ENCODE measurements around the gene TRABD2B.

Gene TRABD2B

DNA sequence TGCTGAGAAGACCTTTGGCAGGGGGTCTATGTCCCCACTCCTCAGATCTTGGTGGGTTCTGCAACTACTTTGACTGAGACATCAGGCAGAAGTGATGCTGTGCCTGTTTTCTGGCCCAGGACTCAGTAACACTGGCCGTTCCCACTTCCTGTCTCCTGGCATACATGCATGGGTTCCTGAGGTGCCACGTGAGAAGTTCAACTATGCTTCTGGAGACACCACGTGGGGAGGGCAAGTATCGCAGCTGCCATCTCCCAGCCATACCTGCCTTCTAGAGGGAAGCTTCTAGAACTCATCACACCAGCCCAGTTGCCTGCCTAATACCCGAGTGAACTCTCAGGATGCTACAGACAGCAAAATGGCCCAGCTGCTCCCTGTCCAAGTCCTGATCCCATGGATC is 65.8 kb downstream of the TRABD2B start:
- no peak for DNase-seq

DNA sequence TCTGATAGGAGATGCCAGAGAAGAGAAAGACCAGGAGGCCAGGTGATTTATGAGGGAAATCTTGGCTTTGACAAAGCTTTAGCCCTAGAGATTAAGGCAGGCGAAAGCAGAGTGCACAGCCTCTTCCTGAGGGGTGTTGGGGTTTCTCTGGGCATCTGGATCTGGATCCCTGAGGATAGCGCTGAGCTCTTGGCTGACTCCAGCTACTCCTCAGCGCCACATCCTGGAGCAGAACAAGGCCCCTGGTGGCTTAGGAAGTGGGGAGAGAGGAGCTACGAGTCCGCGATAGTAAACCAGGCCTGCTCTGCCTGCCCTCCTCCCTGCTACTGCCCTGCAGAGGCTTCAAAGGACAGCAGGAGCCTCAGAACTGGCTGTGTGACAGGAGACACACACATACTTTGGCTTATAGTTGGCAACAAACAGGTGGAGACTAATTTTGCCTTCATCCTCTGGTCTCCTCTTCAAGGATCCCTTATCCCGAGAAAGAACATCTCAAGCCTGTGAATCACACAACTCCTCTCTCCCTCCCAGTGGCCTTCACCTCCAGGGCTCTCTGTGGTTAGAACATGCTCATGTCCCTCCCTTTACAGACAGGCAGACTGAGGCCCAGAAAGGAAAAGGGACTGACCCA is 66.9 kb downstream of the TRABD2B start:
- DNase-seq: no peak

DNA sequence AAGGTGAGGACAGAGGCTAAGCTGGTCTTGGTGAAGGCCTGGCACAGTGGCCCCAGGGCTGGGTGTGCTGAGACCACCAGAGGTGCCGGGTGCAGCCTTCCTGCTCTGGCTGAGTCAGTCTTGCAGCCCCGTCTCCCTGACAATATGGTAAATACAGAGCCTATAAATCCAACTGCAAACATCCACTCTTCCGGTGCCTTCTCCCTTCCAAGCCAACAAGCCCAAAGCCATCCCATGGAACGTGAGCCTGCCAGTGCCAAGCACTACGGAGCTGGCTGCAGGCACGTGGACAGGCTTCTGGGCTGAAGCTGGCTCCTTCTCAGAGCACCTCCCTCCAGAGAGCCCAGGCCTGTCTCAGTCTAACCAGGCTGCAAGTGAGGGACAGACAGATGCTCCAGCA is 70.0 kb downstream of the TRABD2B start:
- DNase-seq: no peak

DNA sequence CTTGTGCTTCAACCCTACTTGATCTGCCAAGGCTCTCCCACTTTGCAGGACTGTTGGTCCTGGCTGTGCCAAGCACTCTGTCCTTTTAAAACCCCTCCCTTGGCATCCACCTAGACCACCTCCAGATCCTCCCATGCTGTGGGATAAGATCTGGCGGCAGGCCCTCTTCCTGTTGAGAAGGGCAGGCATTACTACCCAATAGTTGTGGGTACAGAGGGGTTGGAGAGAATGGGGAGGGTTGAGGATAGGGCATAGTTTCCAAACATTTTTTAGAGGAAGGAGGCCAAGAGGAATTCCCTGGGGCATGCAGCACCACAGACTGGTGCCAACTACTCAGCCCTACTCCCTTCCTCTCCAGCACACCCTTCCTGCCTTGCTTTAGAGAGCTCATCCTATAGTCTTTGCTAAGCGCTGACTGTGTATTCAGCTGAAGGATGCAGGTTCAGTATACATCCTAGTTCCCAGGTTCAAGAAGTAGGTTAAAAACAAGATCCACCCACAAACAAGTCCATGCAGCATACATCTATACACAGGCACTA is 70.7 kb downstream of the TRABD2B start:
- no peak for DNase-seq

DNA sequence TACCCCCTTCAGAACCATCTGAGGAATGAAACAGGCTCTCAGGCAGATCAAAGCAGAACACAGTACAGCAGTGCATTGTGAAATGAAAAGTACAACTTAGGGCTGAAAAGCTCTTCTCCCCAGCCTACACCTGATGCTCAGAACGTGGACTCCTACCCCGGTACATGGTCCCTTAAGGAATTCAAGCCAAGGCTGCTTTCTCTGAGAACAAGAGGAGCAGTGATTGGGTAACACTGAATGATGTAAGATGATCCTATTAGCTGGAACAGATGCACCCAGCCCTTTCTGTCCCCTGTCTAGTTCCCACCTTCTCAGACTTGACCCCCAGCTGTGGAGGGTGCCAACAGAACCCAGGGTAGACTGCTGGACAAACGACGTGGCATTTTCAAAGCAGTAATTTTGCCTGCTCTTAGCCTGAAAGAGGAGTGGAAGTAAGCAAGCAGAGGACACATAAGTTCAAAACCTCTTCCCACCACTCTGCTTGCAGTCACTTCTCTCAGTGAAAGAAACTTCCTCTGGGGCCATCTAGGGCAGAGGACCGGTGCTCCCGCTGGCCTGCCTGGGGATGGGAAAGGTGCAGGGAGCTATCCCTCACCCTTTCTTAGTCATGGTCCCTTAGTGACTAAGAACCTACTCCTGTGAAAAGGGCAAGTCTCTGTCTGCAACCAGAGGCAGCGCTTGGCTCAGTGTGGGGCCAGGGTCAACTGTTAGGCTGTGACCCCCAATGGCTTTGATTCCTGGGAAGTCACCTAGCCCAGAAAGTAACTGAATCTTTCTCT is 72.7 kb downstream of the TRABD2B start:
- DNase-seq: no peak

DNA sequence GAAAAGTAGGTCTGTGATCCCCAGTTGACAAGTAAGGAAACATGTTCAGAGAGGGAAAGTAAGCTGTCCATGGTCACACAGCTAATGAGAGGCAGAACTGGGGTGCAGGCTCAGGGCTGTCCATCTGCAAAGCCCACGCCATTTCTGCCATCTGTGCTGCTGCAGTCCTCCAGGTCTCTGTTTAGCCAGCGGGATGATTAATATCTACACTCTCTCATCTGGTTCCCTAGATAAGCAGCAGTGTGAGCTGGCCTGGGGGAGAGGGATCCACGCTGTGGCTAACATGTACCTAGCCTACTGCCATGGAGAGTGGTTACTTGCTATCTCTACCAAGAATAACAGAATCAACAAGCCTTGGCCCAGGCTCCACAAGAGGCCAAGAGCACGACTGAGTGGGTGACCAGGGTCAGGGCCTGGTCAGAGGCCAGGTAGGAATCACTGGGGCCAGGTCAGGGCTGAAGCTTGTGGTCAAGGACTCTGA is 75.2 kb downstream of the TRABD2B start:
- DNase-seq: no peak

DNA sequence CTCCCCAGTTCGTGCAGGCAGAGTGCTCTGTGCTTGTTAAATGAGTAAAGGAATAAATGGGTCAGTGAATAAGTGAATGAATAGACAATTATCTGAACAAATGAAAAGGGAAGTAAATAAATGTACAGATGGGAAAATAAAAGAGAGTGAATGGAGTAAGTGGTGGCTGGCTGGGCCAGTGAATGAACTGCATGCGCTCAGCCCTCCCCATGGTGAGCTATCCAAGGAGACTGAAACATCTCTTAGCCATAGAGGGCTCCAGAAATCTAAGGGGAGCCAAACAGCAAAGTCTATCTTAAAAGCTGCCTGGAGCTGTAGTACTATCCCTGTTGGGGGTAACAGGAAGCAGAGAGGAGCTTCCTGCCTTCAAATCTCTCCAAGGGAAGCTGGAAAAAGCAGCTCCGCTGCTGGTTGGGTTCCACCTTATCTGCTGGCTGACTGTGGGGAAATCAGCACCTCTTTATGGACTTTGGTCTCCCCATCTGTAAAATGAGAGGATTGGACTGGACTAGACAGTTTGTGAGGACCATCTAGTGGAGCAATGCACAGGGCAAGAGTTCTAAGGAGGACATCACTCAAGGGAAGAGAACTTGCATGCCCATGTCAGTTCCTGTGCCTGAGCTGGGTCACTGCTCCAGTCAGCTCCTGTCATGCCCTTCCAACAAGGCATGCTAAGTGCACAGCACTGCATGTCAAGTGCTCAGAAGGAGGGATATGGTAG is 77.9 kb downstream of the TRABD2B start:
- no peak for DNase-seq

DNA sequence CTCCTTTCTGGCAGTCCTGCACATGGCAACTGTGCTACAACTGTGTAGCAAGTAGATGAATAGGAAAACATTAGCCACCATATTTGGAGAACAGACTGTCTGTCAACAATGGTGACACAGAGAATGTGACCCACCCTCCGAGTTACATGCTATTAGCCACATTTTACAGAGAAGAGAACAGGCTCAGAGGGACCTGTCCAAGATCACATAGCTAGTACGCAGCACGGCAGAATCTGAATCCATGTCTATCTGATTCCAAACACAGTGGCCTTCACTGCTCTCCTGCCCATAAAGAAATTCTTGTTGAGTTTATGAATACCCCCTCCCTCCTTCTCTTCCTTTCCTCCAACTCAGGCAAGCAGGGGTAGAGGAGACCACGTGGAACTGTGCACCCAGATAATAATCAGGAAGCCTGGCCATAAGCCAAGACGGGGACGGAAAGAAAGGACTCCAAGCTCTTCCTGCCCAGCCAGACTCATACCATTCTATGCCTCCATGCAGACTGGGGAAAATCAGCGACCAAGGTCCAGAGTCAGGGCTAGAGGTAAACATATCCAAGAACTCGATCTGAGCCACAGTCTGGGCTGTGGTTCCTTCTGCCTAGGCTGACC is 78.8 kb downstream of the TRABD2B start:
- no peak for DNase-seq

DNA sequence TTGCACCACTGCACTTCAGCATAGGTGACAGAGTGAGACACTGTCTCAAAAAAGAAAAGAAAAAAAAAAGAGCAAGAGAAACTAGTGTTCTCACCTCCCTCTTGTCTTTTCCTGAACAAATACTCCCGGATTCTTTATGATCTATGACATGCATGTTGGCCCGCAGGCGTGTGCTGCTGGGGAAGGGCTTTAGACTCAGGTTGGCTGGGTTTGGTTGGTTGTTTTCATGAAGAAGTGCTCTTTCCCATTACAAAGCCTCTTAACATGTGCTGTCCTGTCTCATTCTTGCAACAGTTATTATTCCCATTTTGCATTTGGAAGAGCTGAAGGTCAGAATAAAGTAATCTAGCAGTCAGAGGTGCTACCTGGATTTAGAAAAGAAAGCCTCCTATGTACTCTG is 79.5 kb downstream of the TRABD2B start:
- DNase-seq: no peak

DNA sequence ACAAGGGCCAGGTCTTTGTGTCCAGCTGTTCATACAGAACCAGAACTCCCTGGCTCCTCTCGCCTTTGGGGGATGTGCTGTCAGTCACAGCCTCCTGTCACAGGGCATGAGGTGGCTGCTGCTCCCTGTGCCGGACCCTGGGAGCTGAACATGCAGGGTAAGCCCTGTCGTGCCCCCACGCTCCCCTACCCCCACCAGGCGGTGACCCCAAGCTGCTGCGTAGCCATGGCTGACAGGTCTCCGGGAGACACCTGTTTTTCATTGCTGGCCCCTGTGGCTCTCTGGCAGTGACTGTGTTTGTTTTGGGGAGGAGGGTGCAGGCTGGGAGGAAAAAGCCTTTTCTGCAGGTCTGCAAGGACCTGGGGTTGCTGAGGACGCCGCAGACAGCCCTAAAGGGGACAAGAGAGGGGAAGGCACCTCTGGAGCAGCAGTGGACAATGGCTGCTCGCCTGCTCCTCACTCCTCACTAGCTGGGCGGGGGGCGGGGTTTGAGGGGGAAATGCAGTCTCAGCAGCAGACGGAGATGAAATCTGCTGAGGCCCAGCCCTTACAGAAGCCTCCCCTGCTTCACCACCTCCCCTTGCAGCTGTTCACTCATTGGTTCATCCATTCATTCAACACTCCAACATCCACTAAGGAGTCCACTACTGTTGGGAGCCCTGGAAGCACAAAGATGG is 81.4 kb downstream of the TRABD2B start:
- no peak for DNase-seq

DNA sequence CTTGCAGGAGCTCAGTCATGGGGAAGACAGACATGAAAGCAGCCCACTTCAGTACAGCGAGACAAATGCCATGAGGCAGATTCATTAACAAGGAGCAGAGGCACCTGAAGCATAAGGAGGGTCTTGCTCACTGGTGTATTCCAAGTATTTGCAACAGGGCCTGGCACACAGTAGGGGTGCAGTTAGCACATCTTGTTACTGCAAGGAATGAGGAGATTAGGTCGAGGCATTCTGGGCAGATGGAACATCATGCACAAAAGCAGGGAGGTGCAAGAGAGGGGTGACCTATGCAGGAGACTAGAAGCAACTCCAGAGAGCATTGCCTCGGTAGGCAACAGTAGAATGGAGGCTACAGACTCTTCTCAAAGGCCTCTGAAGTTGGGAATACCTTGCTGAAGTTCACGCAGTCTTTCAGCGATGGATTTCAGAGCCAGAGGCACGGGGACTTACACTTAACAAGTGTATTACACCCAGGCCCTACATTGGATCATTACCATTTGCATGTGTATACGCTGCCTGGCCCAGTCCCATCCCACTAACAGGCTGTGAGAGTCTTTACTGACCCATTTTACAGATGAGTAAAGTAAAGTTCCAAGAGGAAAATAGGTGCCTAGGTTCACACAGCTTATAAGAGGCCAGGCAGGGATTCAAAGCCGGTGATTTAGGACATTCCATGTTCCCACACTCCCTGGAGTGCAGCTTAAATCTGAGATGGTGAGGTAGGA is 82.1 kb downstream of the TRABD2B start:
- no peak for DNase-seq

DNA sequence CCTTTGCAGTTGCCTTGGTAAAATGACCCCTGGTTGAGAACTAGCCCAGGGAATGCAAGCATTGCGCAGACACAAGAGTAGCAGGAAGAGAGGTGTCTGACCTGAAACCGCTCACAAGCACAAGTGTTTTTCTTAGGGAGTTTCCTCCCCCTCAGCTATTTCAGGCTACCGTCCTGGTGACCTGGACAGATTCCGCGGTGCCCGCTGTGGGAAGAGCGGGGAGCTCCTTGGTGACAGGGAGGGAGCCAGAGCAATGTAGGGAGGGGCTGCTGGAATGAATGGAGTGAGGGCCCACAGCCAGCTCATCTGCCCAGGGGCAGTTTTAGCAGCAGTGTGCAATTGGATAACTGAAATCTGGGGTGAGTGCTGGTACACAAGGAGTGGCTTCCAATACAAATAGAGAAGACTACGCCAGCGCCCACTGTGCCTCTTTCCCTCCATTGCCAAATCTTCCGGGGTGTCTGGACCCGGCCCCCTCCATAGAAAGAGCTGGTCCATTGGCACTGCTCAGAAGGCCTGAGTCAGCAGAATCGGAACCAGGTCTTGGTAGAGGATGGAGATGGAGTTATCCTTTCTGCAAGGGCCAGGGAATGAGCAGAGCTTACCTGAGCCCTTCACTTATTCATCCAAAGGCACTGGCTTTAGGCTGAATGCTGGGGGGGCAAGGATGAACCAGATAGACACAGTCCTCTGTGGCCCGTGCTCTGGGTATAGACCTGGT is 82.8 kb downstream of the TRABD2B start:
- DNase-seq: no peak

DNA sequence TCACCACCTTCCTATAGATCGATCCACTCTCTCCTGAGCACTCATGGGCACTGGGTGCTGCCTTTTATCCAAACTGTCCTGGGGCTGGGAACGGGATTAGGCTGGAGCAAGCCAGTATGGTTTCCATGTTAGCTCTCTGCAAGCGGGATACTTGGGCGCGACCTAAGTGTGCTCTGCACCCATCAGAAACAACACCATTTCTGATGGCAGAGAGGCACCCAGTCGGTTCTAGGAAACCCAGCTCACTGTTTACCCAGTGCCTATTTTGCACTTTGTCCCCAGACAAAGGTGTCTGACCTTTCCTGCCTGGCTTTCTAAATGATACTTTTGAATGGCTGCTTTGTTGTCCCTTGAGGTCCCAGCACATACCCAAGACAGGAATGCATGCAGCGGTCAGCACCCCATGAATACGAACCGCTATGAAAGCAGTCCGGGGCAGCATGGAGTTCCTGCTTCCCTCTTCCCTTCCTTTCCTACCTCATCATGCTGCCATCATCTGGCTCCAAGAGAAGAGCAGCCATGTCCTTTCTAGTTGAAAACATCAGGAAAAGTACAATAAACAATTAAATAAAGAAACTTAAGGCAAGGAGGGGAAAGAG is 83.9 kb downstream of the TRABD2B start:
- DNase-seq: no peak

DNA sequence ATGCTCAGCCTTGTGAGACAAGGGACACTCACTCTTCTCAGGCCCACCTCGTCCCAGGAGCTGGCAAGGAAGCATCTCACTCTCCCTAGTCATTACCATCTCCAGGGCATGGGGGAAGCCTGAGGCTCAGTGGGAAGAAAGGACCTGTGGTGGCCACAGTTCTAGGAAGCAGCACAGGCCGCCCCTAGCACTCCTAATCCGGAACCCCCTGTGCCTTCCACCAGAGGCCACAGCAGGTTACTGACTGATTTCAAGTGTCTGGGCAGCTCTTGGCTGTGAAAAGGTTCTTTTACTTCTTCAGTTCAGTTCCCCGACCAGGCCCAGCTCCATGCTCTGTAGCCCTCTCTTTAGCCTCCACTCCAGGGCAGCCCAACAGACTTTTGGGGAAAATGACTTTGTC is 84.4 kb downstream of the TRABD2B start:
- no peak for DNase-seq

DNA sequence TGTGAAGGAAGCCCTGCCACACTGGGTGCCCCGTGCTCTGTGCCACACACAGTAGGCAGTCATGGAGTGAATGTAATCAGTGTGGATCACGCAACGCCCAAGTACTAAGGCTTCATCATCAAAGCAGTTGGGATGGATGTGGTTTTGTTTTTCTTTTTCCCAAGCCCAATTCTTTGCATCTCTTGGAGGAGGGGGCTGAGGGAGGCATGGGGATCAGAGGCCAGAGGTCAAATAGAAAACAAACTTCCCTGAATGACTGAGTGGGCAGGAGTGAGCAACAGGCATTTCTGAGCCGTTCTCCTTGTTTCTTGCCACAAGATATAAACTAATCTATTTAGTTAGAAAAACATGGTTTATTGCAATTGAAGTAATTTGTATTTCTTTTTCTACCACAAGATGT is 85.3 kb downstream of the TRABD2B start:
- DNase-seq: no peak

DNA sequence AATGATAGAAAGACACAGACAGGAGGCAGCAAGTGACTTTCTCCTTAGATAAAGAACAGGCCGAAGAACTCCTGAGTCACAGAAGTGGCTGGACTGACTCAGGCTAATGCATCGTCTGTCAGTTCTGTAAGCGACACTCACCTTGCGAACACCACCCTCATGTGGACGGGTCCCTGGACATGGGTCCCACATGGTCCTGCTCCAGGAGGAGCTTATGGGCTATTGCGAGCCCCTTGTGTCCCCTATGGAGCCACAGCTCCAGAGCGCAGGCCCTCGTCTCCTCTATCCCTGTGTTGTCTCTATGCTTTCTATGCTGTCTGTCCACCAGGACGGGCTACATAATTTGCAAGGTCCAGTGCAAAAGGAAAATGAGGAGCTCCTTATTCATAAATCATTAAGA is 85.8 kb downstream of the TRABD2B start:
- DNase-seq: no peak

DNA sequence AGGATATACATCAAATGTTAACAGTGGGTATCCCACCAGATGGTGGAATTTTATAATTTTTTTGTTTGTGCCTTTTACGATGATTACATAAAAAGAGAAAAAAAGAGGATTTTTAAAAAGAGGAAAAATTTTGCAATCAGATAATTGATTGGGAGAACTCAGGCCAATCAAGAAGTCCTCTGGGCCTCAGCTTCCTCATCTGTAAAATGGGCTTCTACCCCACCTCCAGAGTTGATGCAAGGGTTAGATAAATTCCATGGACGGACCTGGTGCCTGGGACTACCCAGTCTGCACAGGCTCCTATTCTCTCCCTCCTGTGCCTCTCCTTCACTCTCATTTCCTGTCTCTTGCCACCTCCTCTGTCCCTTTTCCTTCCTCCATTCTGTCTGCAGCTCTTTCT is 88.9 kb downstream of the TRABD2B start:
- no peak for DNase-seq

DNA sequence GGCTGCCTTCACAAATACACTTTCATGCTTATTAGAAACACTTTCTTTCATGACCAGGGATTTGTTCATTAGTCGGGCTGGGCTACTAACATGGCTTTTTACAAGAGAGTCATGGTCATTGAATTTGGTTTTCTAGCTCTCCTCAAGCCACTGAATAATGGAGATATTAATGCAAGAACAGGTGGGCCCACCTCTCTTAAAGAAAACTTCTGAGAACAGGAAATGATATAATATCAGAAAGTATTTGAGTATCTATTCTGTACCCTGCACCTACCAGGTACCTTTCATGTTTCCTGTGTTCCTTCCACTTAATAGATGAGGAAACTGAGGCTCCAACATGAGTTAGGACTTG is 90.0 kb downstream of the TRABD2B start:
- DNase-seq: no peak

DNA sequence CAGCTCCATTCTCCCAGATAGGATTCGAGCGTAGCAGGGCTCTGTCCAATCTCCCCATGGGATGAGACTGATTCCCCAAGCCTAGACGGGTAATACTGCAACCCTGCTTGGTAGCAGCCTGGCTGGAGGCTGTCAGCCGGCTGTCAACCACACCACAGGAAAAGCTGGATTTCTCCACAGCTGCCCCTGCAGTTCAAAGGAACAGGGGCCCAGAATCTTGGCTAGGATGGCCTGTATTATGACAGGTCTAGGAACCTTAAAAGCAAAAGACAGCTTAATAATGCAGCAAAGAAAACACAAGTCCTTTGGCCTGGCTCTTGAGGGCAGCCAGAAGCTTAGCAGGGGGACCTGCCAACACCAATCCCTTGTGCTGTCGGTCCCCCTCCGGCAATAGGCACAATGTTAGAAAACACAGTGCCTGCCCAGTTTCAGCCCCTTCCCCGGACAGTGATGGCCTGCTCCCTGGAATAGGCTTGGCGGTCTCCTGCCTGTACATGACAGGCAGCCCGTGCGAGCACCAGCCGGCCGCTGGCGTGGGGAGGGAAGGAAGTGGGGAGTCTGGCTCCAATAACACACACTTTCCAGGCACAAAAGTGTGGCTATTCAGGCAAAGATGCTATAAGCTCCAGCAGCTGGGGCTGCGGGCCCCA is 90.5 kb downstream of the TRABD2B start:
- no peak for DNase-seq

DNA sequence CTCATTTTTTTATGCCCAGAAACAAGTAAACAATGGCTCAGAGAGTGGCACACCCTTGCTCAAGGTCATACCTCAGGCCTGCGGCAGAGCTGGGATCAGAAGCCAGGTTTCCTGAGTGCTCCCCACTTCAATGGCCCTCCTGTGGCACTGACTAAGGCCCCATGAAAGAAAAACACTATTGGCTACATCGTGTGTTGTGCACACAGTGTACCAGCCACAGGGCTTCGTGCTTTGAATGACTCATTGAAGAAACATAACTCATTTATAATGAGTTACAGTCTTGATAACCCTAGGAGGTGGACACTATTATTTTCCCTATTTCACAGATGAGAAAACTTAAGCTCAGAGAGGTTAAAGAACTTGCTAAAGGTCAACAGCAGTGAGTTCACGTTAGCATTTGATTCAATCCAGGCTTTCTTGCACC is 91.2 kb downstream of the TRABD2B start:
- peak; percentile 27 for DNase-seq
